SK-N-SH (cell line): Measurements from ENCODE around the gene TRIM65. TPM values are rescaled to one million over a fixed set of nuclear protein-coding genes. Genes with fewer than 3 reads are reported as not detected.

Source experiments
- CTCF ChIA-PET: fragments of 300-600, 350-600 bp; formaldehyde crosslinking; extraction: SDS; loops from one replicate; lab custom pipeline; 2021; lab: Yijun Ruan, JAX
- POLR2A ChIA-PET: fragments of 350-600 bp; sonication (Branson Sonifier 250); formaldehyde crosslinking; extraction: SDS; loops from one replicate; lab custom pipeline; 2020; ENCODE audit warnings: antibody characterized with exemption, inconsistent platforms; lab: Yijun Ruan, JAX
- DNase-seq: peaks from one replicate; pipeline ENCODE4 v3.0.0; 2012
- H2AFZ ChIP-seq: fragments of 200-600 bp; sonication (generic); 2 replicates; pipeline ENCODE4 v1.8.1; 2016; ENCODE audit warnings: antibody characterized with exemption, mild to moderate bottlenecking, low read depth
- H3F3A ChIP-seq: fragments of 200-600 bp; sonication (generic); replicated peaks from 2 replicates; pipeline ENCODE3; 2016; ENCODE audit warnings: antibody characterized with exemption, mild to moderate bottlenecking; ENCODE audit not compliant: insufficient read depth
- H3K27ac ChIP-seq, 2 experiments: fragments of 200-500 bp in 1 of 2; fragments of 200-600 bp in 1 of 2; sonication (Bioruptor generic) in 1 of 2; sonication (generic), shearing (Covaris generic) in 1 of 2; 2 replicates each; pipeline versions ENCODE4 v1.5.1 to v1.6.1; 2014 to 2016; ENCODE audit warnings: low read depth in 2 of 2, inconsistent platforms in 1 of 2, low read length in 1 of 2, mild to moderate bottlenecking in 1 of 2, mixed read lengths in 1 of 2
- H3K27me3 ChIP-seq: fragments of 200-600 bp; sonication (generic), shearing (Covaris generic); 2 replicates; pipeline ENCODE4 v1.6.1; 2016; ENCODE audit warnings: mixed run types; ENCODE audit not compliant: insufficient read depth
- H3K36me3 ChIP-seq, 2 experiments: fragments of 200-500 bp in 1 of 2; fragments of 200-600 bp in 1 of 2; sonication (Bioruptor generic) in 1 of 2; sonication (generic) in 1 of 2; replicated peaks in 1 of 2; 2 replicates each; pipeline versions ENCODE3 to v1.5.1; 2014 to 2016; ENCODE audit warnings: low read length in 1 of 2, mild to moderate bottlenecking in 1 of 2; ENCODE audit not compliant: insufficient read depth in 2 of 2, control insufficient read depth in 1 of 2
- H3K4me1 ChIP-seq, 2 experiments: fragments of 200-500 bp in 1 of 2; fragments of 200-600 bp in 1 of 2; sonication (Bioruptor generic) in 1 of 2; sonication (generic), shearing (Covaris generic) in 1 of 2; 2 replicates each; pipeline versions ENCODE4 v1.5.1 to v1.6.1; 2014 to 2016; ENCODE audit warnings: low read depth in 1 of 2, low read length in 1 of 2, mixed run types in 1 of 2; ENCODE audit not compliant: insufficient read depth in 2 of 2, control insufficient read depth in 1 of 2
- H3K4me2 ChIP-seq: fragments of 200-600 bp; sonication (generic), shearing (Covaris generic); 2 replicates; pipeline ENCODE4 v1.6.1; 2017; ENCODE audit warnings: mixed run types
- H3K4me3 ChIP-seq, 2 experiments: fragments of 200-500 bp in 1 of 2; fragments of 200-600 bp in 1 of 2; sonication (Bioruptor generic) in 1 of 2; sonication (generic), shearing (Covaris generic) in 1 of 2; 2 replicates each; pipeline versions ENCODE4 v1.5.1 to v1.8.1; 2014 to 2016; ENCODE audit warnings: low read depth in 2 of 2, inconsistent platforms in 1 of 2, low read length in 1 of 2, mild to moderate bottlenecking in 1 of 2, mixed read lengths in 1 of 2, moderate library complexity in 1 of 2
- H3K79me2 ChIP-seq: fragments of 200-600 bp; sonication (generic); 2 replicates; pipeline ENCODE4 v1.8.1; 2017; ENCODE audit warnings: mild to moderate bottlenecking; ENCODE audit not compliant: insufficient read depth
- H3K9ac ChIP-seq: fragments of 200-600 bp; sonication (generic); 2 replicates; pipeline ENCODE4 v1.6.1; 2017; ENCODE audit warnings: mixed run types
- H3K9me2 ChIP-seq: fragments of 200-600 bp; sonication (generic); 2 replicates; pipeline ENCODE4 v1.6.1; 2017; ENCODE audit warnings: mixed run types
- H3K9me3 ChIP-seq: fragments of 200-600 bp; sonication (generic); 2 replicates; pipeline ENCODE4 v1.6.1; 2017; ENCODE audit warnings: mixed run types, mild to moderate bottlenecking, moderate library complexity
- H4K20me1 ChIP-seq: fragments of 200-600 bp; sonication (generic); 2 replicates; pipeline ENCODE4 v1.6.1; 2017; ENCODE audit warnings: mild to moderate bottlenecking, mixed run types; ENCODE audit not compliant: insufficient read depth
- ELF1 ChIP-seq: IDR thresholded peaks from 2 replicates; pipeline ENCODE4 v1.4.0; 2012
- EP300 ChIP-seq, 2 experiments: IDR thresholded peaks; 2 replicates each; pipeline versions ENCODE4 v1.4.0 to v1.6.1; 2012; ENCODE audit warnings: borderline replicate concordance in 1 of 2, low read depth in 1 of 2, low read length in 1 of 2
- EZH2phosphoT487 ChIP-seq: fragments of 200-600 bp; sonication (generic); IDR thresholded peaks from 2 replicates; pipeline ENCODE4 v1.6.1; 2017; ENCODE audit warnings: low read depth, mixed run types, mild to moderate bottlenecking, antibody characterized with exemption, moderate library complexity, borderline replicate concordance
- FOSL2 ChIP-seq: IDR thresholded peaks from 2 replicates; pipeline ENCODE4 v1.4.0; 2012; ENCODE audit warnings: low read depth, mild to moderate bottlenecking, moderate library complexity, borderline replicate concordance
- FOXJ3 ChIP-seq: sonication (generic); formaldehyde crosslinking; IDR thresholded peaks from 2 replicates; pipeline ENCODE4 v1.5.1; 2020; ENCODE audit warnings: mild to moderate bottlenecking, missing genetic modification reagents
- FOXM1 ChIP-seq: IDR thresholded peaks from 2 replicates; pipeline ENCODE4 v1.4.0; 2012; ENCODE audit warnings: low read depth, mild to moderate bottlenecking
- GABPA ChIP-seq: IDR thresholded peaks from 2 replicates; pipeline ENCODE4 v1.4.0; 2012; ENCODE audit warnings: low read depth, mild to moderate bottlenecking
- GATA2 ChIP-seq: sonication (generic); formaldehyde crosslinking; IDR thresholded peaks from 2 replicates; pipeline ENCODE4 v1.5.0; 2020; ENCODE audit warnings: mild to moderate bottlenecking, missing genetic modification reagents
- MEF2A ChIP-seq: IDR thresholded peaks from 2 replicates; pipeline ENCODE4 v1.4.0; 2012; ENCODE audit warnings: low read depth, borderline replicate concordance
- MXI1 ChIP-seq: IDR thresholded peaks from 2 replicates; pipeline ENCODE4 v1.6.1; 2012; ENCODE audit warnings: mild to moderate bottlenecking, low read depth, low read length, improper control_type of control experiment
- NFIC ChIP-seq: IDR thresholded peaks from 2 replicates; pipeline ENCODE4 v1.4.0; 2012; ENCODE audit warnings: borderline replicate concordance
- NRF1 ChIP-seq: IDR thresholded peaks from 2 replicates; pipeline ENCODE4 v1.6.1; 2012; ENCODE audit warnings: low read depth, mild to moderate bottlenecking, low read length
- RAD21 ChIP-seq: IDR thresholded peaks from 2 replicates; pipeline ENCODE4 v1.6.1; 2012; ENCODE audit warnings: mild to moderate bottlenecking, low read length
- RCOR1 ChIP-seq: fragments of 150-350 bp; IDR thresholded peaks from 2 replicates; pipeline ENCODE4 v1.6.1; 2017; ENCODE audit warnings: antibody characterized with exemption, low read length
- TAF1 ChIP-seq: IDR thresholded peaks from 2 replicates; pipeline ENCODE4 v1.6.1; 2012; ENCODE audit warnings: low read depth, mild to moderate bottlenecking, low read length, moderate library complexity, borderline replicate concordance
- TEAD4 ChIP-seq: IDR thresholded peaks from 2 replicates; pipeline ENCODE4 v1.4.0; 2012; ENCODE audit warnings: mild to moderate bottlenecking, borderline replicate concordance; ENCODE audit not compliant: insufficient read depth
- WGBS: methylation state at CpG from one replicate; pipeline ENCODE4 v1.1.6; 2017; ENCODE audit warnings: low lambda C conversion rate; 5-methylcytosine and 5-hydroxymethylcytosine counted together
- polyA plus RNA-seq, 3 experiments: library from polyadenylated mRNA; depleted of rRNA; stranded (reverse); fragments of >200 nt; gene quantifications; 2 replicates each; pipeline ENCODE4 v1.2.3, GENCODE V29; 2012
- TF ChIP-seq, protein P1 (sequence below): fragments of 200-600 bp; sonication (generic); IDR thresholded peaks from 2 replicates; pipeline ENCODE4 v1.6.1; 2017; ENCODE audit warnings: antibody characterized with exemption, mild to moderate bottlenecking, moderate library complexity
- TF ChIP-seq, protein P2 (sequence below): IDR thresholded peaks from 2 replicates; pipeline ENCODE4 v1.4.0; 2012; ENCODE audit warnings: low read depth
- TF ChIP-seq, protein P3 (sequence below): IDR thresholded peaks from 2 replicates; pipeline ENCODE4; 2012
- TF ChIP-seq, protein P4 (sequence below): IDR thresholded peaks from 2 replicates; pipeline ENCODE4 v1.4.0; 2012; ENCODE audit warnings: low read depth, borderline replicate concordance

The TRIM65 gene
- polyA plus RNA-seq, 1 of the 3 experiments (the other 2 are of a cell fraction), result 13.1 TPM

DNA sequence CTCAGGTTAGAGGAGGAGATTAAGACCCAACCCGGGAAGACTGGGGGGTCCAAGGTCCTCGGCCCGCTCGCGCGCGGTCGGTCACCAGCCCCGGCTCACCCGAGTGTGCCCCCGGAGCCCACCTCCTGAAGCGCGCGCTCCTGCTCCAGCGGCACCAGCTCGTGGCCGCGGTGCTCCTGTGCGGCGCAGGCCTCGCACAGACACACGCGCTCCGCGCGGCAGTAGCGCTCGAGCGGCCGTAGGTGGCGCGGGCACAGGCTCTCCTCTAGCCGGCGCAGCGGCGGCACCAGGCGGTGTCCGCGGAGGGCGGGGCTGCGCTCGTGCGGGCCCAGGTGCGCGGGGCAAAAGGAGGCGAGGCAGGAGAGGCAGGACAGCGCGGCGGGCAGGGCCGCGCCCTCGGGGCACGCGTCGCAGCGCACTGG is 19.0 kb downstream of the TRIM65 start:
- Histone ChIP-seq H3K4me3 (peak overlapping the region; percentile 34 to 49), H4K20me1 (no peaks in the 10 kb centered on the region; the same call in 1 of the 2 replicates), H3K36me3 (no peaks in the 10 kb centered on the region), H3K27ac (peak overlapping the region in 1 of 2 experiments; percentile 87; a peak in 1 of 4 replicates), H3F3A (peaks cover 33% of the 10 kb centered on the region), H3K9me3 (no peaks in the 10 kb centered on the region), H3K27me3 (no peaks in the 10 kb centered on the region), H3K4me2 (peak overlapping the region; percentile 76), H3K9ac (no peak overlapping the region; the same call in 1 of the 2 replicates), H2AFZ (peak overlapping the region; percentile 74), H3K9me2 (no peaks in the 10 kb centered on the region), H3K79me2 (no peaks in the 10 kb centered on the region), H3K4me1 (peaks cover 27 to 32% of the 10 kb centered on the region in 2 experiments; a peak in 3 of 4 replicates)
- TF ChIP-seq RAD21 (peak; percentile 34; the same call in 1 of the 2 replicates), GATA2 (CRISPR knock-in tag) (no peak), GABPA (no peak), NRF1 (peak; percentile 46), NFIC (no peak), MXI1 (peak; percentile 74), ELF1 (no peak)
- TF ChIP-seq, protein P1, sequence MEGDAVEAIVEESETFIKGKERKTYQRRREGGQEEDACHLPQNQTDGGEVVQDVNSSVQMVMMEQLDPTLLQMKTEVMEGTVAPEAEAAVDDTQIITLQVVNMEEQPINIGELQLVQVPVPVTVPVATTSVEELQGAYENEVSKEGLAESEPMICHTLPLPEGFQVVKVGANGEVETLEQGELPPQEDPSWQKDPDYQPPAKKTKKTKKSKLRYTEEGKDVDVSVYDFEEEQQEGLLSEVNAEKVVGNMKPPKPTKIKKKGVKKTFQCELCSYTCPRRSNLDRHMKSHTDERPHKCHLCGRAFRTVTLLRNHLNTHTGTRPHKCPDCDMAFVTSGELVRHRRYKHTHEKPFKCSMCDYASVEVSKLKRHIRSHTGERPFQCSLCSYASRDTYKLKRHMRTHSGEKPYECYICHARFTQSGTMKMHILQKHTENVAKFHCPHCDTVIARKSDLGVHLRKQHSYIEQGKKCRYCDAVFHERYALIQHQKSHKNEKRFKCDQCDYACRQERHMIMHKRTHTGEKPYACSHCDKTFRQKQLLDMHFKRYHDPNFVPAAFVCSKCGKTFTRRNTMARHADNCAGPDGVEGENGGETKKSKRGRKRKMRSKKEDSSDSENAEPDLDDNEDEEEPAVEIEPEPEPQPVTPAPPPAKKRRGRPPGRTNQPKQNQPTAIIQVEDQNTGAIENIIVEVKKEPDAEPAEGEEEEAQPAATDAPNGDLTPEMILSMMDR, result peak; percentile 15; the same call in 1 of the 2 replicates
- TF ChIP-seq, protein P2, sequence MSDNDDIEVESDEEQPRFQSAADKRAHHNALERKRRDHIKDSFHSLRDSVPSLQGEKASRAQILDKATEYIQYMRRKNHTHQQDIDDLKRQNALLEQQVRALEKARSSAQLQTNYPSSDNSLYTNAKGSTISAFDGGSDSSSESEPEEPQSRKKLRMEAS, result peak; percentile 78
- DNase-seq, result peak; percentile 93
- 7% methylated on average over 11 of the region's 56 CpGs for WGBS
- ChIA-PET POLR2A (interaction anchor here (1.0 to 2.2 kb wide), 3 partner anchors 9 to 22 kb away, joined by 4 to 9 read pairs (median 4); partner anchors contain the start of gene WBP2), CTCF (interaction anchor here (0.6 to 15.4 kb wide), 21 partner anchors 10 to 130 kb away, joined by 3 to 214 read pairs (median 5); partner anchors contain the start of genes ACOX1, MRPL38, TEN1 and TRIM65)

DNA sequence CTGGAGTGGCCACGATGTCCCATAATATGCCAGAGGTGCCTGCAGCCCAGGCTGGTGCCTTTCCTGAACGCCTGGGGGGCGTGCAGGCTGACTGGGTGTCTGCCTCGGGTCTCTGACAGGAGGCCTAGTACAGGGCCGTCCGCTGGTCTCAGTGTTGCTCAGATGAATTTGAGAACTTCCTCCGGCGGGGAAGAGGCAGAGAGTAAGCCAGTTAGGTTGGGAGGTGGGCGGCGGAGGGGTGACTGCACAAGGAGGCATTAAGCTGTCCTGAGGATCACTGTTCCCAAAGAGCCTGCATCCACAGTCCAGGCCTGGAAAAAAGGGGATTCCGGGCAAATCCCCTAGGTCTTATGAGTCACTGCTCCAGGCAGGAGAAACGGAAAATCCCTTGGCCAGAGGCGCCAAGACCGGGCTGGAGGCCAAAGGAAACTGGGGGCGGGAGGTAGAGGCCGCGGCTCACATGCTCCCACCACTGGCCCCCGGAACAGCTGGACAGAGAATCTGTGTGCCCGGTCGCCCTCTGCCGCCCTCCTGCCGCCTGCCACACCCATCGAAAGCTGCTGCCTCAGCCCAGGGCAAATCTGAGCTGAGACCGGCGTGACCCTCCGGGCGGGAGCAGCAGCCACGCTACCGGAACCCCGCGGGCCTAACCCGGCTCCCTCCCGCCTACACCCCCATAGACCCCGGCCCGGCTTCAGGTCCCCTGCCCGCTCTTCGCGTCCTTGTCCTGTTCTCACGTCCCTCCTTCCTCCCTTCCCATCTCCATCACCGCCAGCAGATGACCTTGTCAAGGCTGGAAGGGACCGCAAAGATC is 19.6 kb downstream of the TRIM65 start:
- ChIA-PET CTCF (interaction anchor here (0.6 to 15.4 kb wide), 18 partner anchors 10 to 161 kb away, joined by 3 to 214 read pairs (median 5); partner anchors contain the start of genes ACOX1, MRPL38, TEN1 and TRIM65), POLR2A (interaction anchor here (0.6 to 2.2 kb wide), 3 partner anchors 8 to 476 kb away, joined by 3 to 9 read pairs (median 4); partner anchors contain the start of gene WBP2)
- H3K27ac ChIP-seq, result peak overlapping the region in 1 of 2 experiments; percentile 87; a peak in 2 of 4 replicates
- H3K9me3 ChIP-seq, result no peaks in the 10 kb centered on the region
- peak overlapping the region; percentile 53; the same call in 1 of the 2 replicates for H3K9ac ChIP-seq
- H4K20me1 ChIP-seq, result no peaks in the 10 kb centered on the region; the same call in 1 of the 2 replicates
- H3K4me1 ChIP-seq, result peaks cover 32 to 36% of the 10 kb centered on the region in 2 experiments; a peak in 3 of 4 replicates
- 38% methylated on average over 41 of the region's 41 CpGs for WGBS
- no peaks in the 10 kb centered on the region for H3K27me3 ChIP-seq
- H3K36me3 ChIP-seq, result no peaks in the 10 kb centered on the region
- H3K4me2 ChIP-seq, result peak overlapping the region; percentile 76
- peaks cover 33% of the 10 kb centered on the region for H3F3A ChIP-seq
- peak; percentile 62 for DNase-seq
- H3K9me2 ChIP-seq, result no peaks in the 10 kb centered on the region
- H3K79me2 ChIP-seq, result no peaks in the 10 kb centered on the region
- peak overlapping the region; percentile 34 to 49 for H3K4me3 ChIP-seq
- peak overlapping the region; percentile 74 for H2AFZ ChIP-seq
- TF ChIP-seq FOSL2 (peak; percentile 98), RAD21 (no peak), FOXM1 (no peak), MEF2A (no peak), FOXJ3 (CRISPR knock-in tag) (no peak), TEAD4 (peak; percentile 81), TAF1 (no peak), RCOR1 (no peak), EP300 (IDR thresholded peaks at IDR 0.05; ENCODE audit: borderline replicate concordance in 1 of 2, low read depth in 1 of 2, low read length in 1 of 2) (peak in 1 of 2 experiments; percentile 89; a peak in 1 of 4 replicates), EZH2phosphoT487 (no peak)
- TF ChIP-seq, protein P3, sequence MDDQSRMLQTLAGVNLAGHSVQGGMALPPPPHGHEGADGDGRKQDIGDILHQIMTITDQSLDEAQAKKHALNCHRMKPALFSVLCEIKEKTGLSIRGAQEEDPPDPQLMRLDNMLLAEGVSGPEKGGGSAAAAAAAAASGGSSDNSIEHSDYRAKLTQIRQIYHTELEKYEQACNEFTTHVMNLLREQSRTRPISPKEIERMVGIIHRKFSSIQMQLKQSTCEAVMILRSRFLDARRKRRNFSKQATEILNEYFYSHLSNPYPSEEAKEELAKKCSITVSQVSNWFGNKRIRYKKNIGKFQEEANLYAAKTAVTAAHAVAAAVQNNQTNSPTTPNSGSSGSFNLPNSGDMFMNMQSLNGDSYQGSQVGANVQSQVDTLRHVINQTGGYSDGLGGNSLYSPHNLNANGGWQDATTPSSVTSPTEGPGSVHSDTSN, result peak; percentile 53; the same call in 1 of the 2 replicates
- TF ChIP-seq, protein P2, result peak; percentile 73; the same call in 1 of the 2 replicates
- TF ChIP-seq, protein P4, sequence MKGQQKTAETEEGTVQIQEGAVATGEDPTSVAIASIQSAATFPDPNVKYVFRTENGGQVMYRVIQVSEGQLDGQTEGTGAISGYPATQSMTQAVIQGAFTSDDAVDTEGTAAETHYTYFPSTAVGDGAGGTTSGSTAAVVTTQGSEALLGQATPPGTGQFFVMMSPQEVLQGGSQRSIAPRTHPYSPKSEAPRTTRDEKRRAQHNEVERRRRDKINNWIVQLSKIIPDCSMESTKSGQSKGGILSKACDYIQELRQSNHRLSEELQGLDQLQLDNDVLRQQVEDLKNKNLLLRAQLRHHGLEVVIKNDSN, result 0 out of 2 replicates have a peak, but pooled peaks have one; percentile 32
